GM18526 (cell line): ENCODE measurements around the gene DEFB131A.
"Not testable (repeated sequence)": the region's sequence is repeated elsewhere in the genome, so short reads cannot be mapped to it uniquely, and the experiment has no call there.

Experiments
- POLR2A ChIP-seq: IDR thresholded peaks from 3 replicates; pipeline ENCODE4 v1.6.1; 2011; ENCODE audit not compliant: insufficient read length; ENCODE audit errors: extremely low read depth

Gene DEFB131A, protein sequence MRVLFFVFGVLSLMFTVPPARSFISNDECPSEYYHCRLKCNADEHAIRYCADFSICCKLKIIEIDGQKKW

GRCh38 chr4:9444114-9444513 is at the start of gene DEFB131A:
DEFB131A (plus strand) TSS chr4:9444414; CDS start chr4:9444534, 120 bp downstream.
- TF ChIP-seq POLR2A: not testable (repeated sequence)

DNA sequence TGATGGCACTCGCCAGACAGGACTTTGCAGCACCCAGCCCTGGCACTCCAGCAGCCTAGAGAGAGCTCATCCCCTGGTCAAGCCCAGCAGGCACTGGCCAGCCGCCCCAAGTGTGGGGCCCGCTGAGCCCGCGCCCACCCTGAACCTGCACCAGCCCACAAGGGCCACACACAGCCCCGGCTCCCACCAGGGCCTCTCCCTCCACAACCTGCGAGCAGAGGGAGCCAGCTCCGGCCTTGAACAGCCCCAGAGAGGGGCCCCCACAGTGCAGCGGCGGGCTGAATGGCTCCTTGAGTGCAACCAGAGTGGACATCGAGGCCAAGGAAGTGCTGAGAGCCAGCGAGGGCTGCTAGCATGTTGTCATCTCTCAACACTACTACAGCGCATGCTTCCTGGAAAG is 34.4 kb upstream of the DEFB131A start:
- no peak for TF ChIP-seq POLR2A
